Tibial nerve (tissue), 4 donors: ENCODE data around the gene PPP4R1. TPM values are rescaled to one million over a fixed set of nuclear protein-coding genes. Genes with fewer than 3 reads are reported as not detected.

Experiments used
- DNase-seq, 2 donors: peaks; one replicate each; pipeline ENCODE4 v3.0.0-alpha.2; 2019; ENCODE audit warnings: low spot score in 2 of 2
- H3K27ac ChIP-seq, 4 donors: fragments of 200-600 bp; sonication (generic) in 3 of 4; one replicate each; pipeline ENCODE4 v1.5.1; 2017 to 2019; ENCODE audit warnings: mild to moderate bottlenecking in 1 of 4
- H3K27me3 ChIP-seq, 2 donors: fragments of 200-600 bp; sonication (generic) in 1 of 2; one replicate each; pipeline versions ENCODE4 v1.5.1 to v1.6.0; 2017 to 2019
- H3K36me3 ChIP-seq, 3 donors: fragments of 200-600 bp; sonication (generic); one replicate each; pipeline ENCODE4 v1.5.1; 2018 to 2019
- H3K4me1 ChIP-seq, 4 donors: fragments of 200-600 bp; sonication (generic) in 3 of 4; one replicate each; pipeline ENCODE4 v1.5.1; 2017 to 2019
- H3K4me3 ChIP-seq, 4 donors: fragments of 200-600 bp; sonication (generic) in 3 of 4; one replicate each; pipeline ENCODE4 v1.5.1; 2017 to 2019; ENCODE audit warnings: mild to moderate bottlenecking in 1 of 4, moderate library complexity in 1 of 4
- H3K9me3 ChIP-seq, 4 donors: fragments of 200-600 bp; sonication (generic) in 3 of 4; one replicate each; pipeline ENCODE4 v1.5.1; 2017 to 2019
- EP300 ChIP-seq, 2 donors: sonication (generic); formaldehyde crosslinking; IDR thresholded peaks; one replicate each; pipeline ENCODE4 v1.6.1; 2017; ENCODE audit warnings: antibody characterized with exemption in 2 of 2, mild to moderate bottlenecking in 1 of 2
- POLR2A ChIP-seq, 2 donors: fragments of 450-650 bp; IDR thresholded peaks; one replicate each; pipeline ENCODE4 v1.6.1; 2017; ENCODE audit warnings: antibody characterized with exemption in 2 of 2, mild to moderate bottlenecking in 2 of 2, moderate library complexity in 2 of 2
- WGBS, 2 donors: methylation state at CpG; one replicate each; pipeline ENCODE4 v1.1.5; 2018; 5-methylcytosine and 5-hydroxymethylcytosine counted together
- total RNA-seq, 4 donors: library from RNA; depleted of rRNA; stranded (reverse); fragments of >200 nt; gene quantifications; one replicate each; pipeline ENCODE4 v1.1.0, GENCODE V29; 2016
- TF ChIP-seq, protein P1 (sequence below), 5 experiments: fragments of 200-600 bp in 3 of 5; fragments of 450-650 bp in 2 of 5; sonication (generic) in 3 of 5; IDR thresholded peaks; one replicate each; pipeline ENCODE4 v1.5.1; 2016 to 2019; ENCODE audit warnings: antibody characterized with exemption in 5 of 5, mild to moderate bottlenecking in 3 of 5, moderate library complexity in 2 of 5

PPP4R1 gene
- total RNA-seq, 4 donors from 2014 or later: 97.7 to 124 (median 102) TPM

DNA sequence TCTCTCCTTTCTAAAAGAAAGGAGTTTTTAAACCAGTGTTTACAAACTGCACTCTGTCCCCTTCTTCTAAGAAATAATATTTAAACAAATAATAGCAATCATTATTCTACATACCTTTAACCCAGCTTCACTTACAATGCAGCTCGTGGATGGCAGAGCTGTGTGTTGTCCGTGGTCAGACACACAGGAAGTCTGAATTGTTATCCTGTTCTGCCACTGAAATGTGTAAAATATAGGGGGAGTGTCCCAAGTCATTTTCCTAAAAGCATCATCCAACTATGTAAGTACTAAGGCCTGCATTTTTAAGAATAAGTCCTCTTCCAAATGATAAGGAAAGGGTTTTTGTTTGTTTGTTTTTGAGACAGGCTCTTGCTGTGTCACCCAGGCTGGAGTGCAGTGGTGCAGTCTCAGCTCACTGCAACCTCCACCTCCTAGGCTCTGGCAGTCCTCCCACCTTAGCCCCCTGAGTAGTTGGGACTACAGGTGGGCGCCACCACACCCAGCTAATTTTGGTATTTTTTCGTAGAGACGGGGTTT lies 2.7 kb upstream of the PPP4R1 start:
- H3K36me3 ChIP-seq: no peaks in the 10 kb centered on the region
- H3K4me3 ChIP-seq: no peak overlapping the region
- TF ChIP-seq EP300 (IDR thresholded peaks at IDR 0.05): no peak
- no peak for TF ChIP-seq POLR2A (IDR thresholded peaks at IDR 0.05)
- TF ChIP-seq, protein P1, sequence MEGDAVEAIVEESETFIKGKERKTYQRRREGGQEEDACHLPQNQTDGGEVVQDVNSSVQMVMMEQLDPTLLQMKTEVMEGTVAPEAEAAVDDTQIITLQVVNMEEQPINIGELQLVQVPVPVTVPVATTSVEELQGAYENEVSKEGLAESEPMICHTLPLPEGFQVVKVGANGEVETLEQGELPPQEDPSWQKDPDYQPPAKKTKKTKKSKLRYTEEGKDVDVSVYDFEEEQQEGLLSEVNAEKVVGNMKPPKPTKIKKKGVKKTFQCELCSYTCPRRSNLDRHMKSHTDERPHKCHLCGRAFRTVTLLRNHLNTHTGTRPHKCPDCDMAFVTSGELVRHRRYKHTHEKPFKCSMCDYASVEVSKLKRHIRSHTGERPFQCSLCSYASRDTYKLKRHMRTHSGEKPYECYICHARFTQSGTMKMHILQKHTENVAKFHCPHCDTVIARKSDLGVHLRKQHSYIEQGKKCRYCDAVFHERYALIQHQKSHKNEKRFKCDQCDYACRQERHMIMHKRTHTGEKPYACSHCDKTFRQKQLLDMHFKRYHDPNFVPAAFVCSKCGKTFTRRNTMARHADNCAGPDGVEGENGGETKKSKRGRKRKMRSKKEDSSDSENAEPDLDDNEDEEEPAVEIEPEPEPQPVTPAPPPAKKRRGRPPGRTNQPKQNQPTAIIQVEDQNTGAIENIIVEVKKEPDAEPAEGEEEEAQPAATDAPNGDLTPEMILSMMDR (IDR thresholded peaks at IDR 0.05): no peak
- no peaks in the 10 kb centered on the region for H3K9me3 ChIP-seq
- no peak for DNase-seq
- WGBS, 2 donors: 72 to 81% methylated on average over 5 of the region's 5 CpGs
- peak overlapping the region in 2 of 4 donors; percentile 93 to 97 for H3K27ac ChIP-seq
- H3K4me1 ChIP-seq: peaks cover 0 to 29% (median 10%) of the 10 kb centered on the region in 4 donors
- no peaks in the 10 kb centered on the region for H3K27me3 ChIP-seq

DNA sequence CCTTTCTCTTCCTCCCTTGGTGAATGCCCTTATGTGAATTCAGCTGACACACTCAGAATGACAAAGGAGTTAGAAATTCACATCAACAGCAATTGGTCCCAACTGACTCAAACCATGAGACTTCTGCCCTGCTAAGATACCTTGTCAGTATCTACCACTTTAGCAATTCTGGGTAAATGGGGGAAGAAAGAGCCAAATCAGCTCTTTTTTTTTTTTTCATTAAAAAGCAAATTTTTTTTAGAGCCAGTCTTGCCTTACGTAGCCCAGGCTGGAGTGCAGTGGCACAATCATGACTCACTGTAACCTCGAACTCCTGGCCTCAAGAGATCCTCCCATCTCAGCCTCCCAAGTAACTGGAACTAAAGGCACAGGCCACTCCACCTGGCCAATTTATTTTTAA lies 1.7 kb upstream of the PPP4R1 start:
- H3K27me3 ChIP-seq: no peaks in the 10 kb centered on the region
- TF ChIP-seq EP300 (IDR thresholded peaks at IDR 0.05): no peak
- TF ChIP-seq POLR2A (IDR thresholded peaks at IDR 0.05): no peak
- TF ChIP-seq, protein P1 (IDR thresholded peaks at IDR 0.05): no peak
- no peaks in the 10 kb centered on the region for H3K9me3 ChIP-seq
- peaks cover 0 to 5% (median 0%) of the 10 kb centered on the region in 3 donors for H3K36me3 ChIP-seq
- no peak overlapping the region for H3K4me3 ChIP-seq
- 88 to 92% methylated on average over 2 of the region's 2 CpGs for WGBS, 2 donors
- peak overlapping the region in 3 of 4 donors; percentile 19 to 97 (median 93) for H3K27ac ChIP-seq
- H3K4me1 ChIP-seq: peaks cover 0 to 37% (median 12%) of the 10 kb centered on the region in 4 donors
- DNase-seq: no peak

DNA sequence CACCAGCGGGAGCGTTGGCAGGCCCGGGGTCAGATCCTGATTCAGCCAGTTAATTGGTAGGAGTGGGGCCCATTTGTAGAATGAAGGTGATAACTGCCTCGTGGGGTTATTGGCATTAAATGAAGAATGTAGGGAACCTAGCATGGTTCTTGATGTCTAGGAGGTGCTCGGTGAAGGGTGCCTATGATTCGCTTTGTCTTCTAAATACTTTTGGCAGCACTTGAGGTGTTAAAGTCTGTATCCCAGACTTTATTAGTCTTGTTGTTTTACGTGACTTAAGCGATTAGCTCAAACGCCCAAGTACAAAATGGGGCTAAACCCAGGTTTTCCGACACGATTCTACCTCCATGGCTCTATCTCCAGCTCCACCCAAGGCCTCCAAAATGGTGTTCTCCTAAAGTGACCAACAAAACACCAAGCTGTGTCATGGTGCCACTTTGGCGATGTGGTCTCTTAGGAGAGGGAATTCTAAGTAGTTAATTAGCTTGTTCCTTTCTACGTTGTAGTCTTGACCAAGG lies 980 bp upstream of the PPP4R1 start:
- WGBS, 2 donors: 41 to 47% methylated on average over 13 of the region's 13 CpGs

GRCh38 chr18:9613550-9614400 lies 584 bp downstream of the PPP4R1 start:
- peaks cover 0 to 52% (median 15%) of the 10 kb centered on the region in 4 donors for H3K4me1 ChIP-seq
- 1% methylated on average over 23 to 31 of the region's 78 CpGs for WGBS, 2 donors
- peaks cover 0 to 8% (median 0%) of the 10 kb centered on the region in 3 donors for H3K36me3 ChIP-seq
- no peaks in the 10 kb centered on the region for H3K27me3 ChIP-seq
- DNase-seq: peak; percentile 15 to 18
- no peaks in the 10 kb centered on the region for H3K9me3 ChIP-seq
- peak overlapping the region; percentile 68 to 94 (median 84) for H3K4me3 ChIP-seq
- peak in 1 of 2 donors; percentile 28 for TF ChIP-seq EP300 (IDR thresholded peaks at IDR 0.05)
- TF ChIP-seq, protein P1 (IDR thresholded peaks at IDR 0.05): no peak
- peak overlapping the region; percentile 93 to 97 (median 94) for H3K27ac ChIP-seq

More for the DNA sequence above, 980 bp upstream of the PPP4R1 start:
- peaks cover 0 to 8% (median 0%) of the 10 kb centered on the region in 3 donors for H3K36me3 ChIP-seq
- no peaks in the 10 kb centered on the region for H3K27me3 ChIP-seq
- peak overlapping the region; percentile 55 to 94 (median 78) for H3K4me3 ChIP-seq
- TF ChIP-seq EP300 (IDR thresholded peaks at IDR 0.05) (no peak), POLR2A (IDR thresholded peaks at IDR 0.05) (no peak)
- TF ChIP-seq, protein P1 (IDR thresholded peaks at IDR 0.05): no peak
- no peak for DNase-seq
- peaks cover 0 to 43% (median 14%) of the 10 kb centered on the region in 4 donors for H3K4me1 ChIP-seq
- no peaks in the 10 kb centered on the region for H3K9me3 ChIP-seq
- peak overlapping the region; percentile 92 to 97 (median 95) for H3K27ac ChIP-seq
